Fibroblast of lung (primary cell): ENCODE results near the gene EYS.

Experiments
- CTCF ChIP-seq, 2 donors: IDR thresholded peaks in 1 of 2; conservative IDR thresholded peaks in 1 of 2; 1 replicate in 1 of 2; 2 replicates in 1 of 2; pipeline ENCODE4 v1.5.1; 2011 to 2012; ENCODE audit warnings: low read length in 2 of 2, control low read depth in 1 of 2, inconsistent platforms in 1 of 2, low read depth in 1 of 2, mild to moderate bottlenecking in 1 of 2
- EZH2 ChIP-seq: IDR thresholded peaks from 2 replicates; pipeline ENCODE4 v1.5.1; 2012; ENCODE audit warnings: low read length, control low read depth, mild to moderate bottlenecking; ENCODE audit errors: missing control alignments

- TF ChIP-seq CTCF (conservative IDR thresholded peaks at IDR 0.05 in 1 of 2, IDR thresholded peaks at IDR 0.05 in 1 of 2; ENCODE audit: low read depth in 1 of 2, low read length in 2 of 2) (no peak), EZH2 (no peak)
These were observed 1202.5 kb downstream of the EYS start for GRCh38 chr6:64504503-64504902.
